ENCODE data around the gene RAP1A. TPM values are rescaled to one million over a fixed set of nuclear protein-coding genes. Genes with fewer than 3 reads are reported as not detected.
"Not testable (repeated sequence)": the region's sequence is repeated elsewhere in the genome, so short reads cannot be mapped to it uniquely, and the experiment has no call there.

Gene RAP1A
- total RNA-seq, 1 donor from 2014 or later, result 80.3 TPM

DNA sequence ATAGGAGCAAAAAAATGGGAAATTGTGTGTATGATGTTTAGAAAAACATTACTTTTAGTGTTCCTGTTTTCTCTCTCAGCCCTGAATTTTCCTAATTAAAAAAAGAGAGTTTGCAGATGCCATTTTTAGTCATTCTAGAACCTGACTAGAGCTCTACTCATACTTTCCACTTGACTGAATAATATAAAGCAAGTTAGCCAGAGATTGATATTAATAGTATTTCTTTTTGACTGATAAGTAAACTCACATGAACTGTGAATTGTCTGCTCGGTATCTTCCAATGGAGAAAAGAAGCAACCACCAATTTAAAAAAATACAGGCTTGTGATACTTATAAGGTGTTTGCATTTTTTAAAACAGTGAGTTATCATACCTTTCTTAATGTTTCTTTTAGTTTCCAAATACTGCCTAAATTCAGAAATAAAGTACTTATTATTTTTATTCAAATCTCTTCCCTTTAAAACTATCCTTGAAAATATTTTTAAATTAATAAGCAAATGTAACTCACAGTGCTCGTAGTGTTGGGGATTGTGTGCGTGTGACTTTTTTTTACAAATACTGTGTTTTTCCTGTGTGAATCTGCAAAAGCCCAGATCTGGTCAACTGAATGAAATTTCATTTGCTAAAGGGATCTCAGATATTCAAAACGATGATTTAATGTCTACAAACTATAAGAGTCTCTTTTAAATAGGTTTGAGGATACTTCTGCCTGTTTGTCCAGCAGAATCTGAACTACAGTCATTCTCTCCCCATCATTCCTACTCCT is 9.8 kb downstream of the RAP1A start:
- DNase-seq (ENCODE audit: low spot score), result no peak

DNA sequence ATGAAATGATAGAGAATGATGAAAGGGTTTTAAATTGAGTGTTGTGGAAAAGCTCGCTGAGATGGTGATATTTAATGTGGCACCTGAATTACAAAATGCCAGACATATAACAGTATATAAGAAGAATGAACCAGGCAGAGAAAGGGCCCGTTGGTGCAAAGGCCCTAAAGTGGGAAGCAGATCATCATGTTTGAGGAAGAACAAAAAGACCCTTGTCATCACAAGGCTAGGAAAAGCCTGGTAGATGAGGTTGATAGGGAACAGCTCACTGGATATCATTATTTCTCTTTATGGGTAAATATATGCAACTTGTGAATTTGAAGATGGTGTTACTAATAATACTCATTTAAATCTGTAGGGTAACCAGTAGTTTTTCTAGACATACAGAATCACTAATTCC is 11.0 kb downstream of the RAP1A start:
- DNase-seq (ENCODE audit: low spot score), result no peak

DNA sequence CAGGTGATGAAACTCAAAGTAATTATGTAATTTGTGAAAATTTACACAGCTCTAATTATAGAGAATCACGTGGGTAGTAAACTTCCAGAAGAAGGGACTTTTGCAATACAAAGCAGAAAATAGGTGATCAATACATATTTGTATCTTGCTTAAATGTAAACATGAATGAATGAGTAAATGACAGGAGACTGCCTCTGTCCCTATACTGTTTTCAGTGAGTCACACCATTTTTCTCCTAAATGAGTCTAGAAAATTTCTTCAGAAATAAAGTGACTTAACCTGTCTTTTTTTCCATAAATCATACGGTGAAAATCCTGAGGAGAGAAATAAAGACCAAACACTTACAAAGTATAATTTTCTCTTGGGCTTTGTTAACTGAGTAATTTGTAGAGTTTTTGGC is 11.9 kb downstream of the RAP1A start:
- no peak for DNase-seq (ENCODE audit: low spot score)

DNA sequence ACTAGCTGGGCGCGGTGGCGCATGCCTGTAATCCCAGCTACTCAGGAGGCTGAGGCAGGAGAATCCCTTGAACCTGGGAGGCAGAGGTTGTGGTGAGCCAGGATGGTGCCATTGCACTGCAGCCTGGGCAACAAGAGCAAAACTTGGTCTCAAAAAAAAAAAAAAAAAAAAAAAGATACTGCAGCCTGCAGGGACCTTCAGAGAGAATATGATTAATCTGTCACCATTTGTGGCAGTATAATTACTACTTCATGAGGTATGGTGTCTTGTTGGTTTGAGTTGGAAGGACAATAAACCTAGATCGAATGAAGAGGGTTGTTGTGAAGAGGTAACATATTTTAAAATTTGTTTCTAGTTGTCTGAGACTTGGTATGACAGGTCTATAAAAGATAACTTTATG is 13.2 kb downstream of the RAP1A start:
- DNase-seq (ENCODE audit: low spot score), result not testable (repeated sequence)

DNA sequence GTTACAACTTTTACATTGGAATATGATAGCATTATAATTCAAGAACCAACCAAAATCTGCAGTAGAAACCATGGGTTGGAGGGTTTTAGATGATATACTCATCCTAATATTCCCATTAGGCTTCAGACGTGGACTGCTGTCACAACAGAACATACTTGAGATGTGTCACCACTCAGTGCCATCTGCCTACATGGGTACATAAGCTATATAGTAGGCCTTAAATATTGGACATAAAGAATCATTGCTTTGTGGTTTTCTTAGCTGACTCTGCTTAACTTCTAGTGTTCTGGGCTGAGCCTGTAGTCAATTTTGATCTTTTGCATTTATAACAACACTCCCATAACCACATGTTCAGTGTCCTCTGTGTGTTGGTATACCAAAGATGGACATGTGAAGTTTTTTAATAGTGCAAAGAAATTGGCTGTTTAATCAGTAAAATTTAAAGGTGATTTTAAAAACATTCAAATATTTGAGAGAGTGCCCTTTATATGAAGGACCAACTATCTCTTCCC is 14.2 kb downstream of the RAP1A start:
- DNase-seq (ENCODE audit: low spot score), result no peak

DNA sequence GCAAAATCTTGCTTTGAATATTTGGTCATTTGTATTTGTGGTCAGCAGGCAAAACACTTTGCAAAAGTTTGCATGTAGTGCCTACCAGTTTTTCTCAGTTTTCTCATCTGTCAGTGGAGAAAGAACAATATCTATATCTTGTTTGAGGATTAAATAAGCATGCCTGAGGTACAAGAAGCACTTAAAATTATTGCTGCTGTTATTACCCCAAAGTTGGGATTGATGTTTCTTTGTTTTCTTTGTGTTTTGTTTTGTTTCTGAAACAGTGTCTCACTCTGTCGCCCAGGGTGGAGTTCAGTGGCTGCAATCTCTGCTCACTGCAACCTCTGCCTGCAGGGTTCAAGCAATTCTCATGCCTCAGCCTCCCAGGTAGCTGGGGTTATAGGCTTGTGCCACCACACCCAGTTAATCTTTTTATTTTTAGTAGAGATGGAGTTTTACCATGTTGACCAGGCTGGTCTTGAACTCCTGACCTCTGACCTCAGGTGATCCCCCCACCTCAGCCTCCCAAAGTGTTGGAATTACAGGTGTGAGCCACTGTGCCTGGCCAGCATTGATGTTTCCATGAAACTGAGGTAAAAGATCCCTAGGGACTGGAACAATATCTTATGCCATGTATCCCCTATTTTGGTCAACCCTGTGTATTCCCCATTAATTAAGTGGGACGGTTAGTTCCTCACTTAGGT is 15.9 kb downstream of the RAP1A start:
- no peak for DNase-seq (ENCODE audit: low spot score)

DNA sequence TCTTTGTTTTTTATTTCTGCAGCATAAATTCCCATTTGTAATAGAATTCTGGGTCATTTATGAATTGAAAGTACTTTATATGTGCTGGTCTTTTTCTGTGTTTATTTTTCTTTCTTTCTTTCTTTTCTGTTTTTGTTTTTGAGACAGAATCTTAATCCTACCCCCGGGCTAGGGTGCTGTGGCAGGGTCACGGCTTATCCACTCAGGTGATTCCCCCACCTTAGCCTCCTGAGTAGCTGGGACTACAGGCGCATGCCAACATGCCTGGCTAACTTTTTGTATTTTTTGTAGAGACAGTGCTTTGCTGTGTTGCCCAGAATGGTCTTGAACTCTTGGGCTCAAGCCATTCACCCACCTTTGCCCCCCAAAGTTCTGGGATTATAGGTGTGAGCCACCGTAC is 18.7 kb downstream of the RAP1A start:
- no peak for DNase-seq (ENCODE audit: low spot score)

DNA sequence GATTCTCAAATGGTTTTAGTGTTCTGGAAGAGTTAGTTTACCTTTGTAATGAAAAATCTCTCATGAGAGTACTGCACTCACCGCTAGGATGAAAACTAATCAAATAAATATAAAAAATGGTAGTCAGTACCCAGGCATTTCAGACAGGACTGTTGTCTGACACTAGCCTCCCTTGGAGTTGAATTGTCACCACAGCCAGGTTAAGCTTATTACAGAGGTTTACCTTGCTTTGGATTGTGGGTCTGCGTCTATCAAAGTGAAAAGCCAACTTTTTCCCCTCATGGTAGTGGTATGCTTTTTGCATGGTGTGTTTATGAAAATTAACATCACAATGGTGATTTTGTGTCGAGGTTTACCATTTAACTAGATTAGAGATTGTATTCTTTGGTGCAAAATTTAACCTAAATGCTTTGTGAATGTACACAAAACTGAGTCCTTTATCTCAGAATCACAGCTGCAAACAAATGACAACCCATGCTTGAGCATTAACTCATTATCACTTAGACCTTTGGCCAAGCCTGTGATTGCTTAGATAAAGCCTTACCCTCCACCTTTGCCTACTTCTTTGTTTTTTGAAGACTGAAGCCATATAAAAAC is 20.1 kb downstream of the RAP1A start:
- DNase-seq (ENCODE audit: low spot score), result no peak

DNA sequence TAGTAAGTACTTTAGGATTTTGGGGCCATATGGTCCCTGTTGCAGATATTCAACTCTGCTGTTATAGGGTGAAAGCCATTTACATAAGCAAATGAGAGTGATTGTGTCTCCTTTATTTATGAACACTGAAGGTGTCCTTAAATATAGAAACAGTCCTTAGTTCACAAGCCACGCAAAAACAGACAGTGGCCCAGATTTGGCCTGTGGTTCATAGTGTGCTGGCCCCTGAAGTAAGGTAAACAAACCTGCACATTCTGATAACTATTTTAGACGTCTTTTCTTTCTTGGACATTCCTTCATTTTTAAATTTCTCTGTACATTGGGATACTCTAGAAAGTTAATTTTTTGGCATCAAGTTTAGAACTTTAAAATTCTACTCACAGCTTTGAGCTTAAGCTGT is 23.5 kb downstream of the RAP1A start:
- no peak for DNase-seq (ENCODE audit: low spot score)

DNA sequence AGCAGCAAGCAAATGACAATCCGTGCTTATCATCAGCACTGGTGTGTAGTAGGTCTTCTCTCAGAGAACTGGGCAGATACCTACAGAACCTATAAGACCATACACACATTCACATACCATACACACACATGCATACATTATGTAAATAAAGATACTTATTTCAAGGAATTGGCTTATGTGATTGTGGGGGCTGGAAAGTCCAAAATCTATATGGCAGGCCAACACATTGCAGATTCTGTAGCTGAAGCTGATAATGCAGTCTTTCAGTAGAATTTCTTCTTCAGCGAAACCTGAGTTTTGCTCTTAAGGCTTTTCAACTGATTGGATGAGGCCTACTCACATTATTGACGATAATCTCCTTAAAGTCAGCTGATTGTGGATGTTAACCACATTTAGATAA is 24.1 kb downstream of the RAP1A start:
- no peak for DNase-seq (ENCODE audit: low spot score)

DNA sequence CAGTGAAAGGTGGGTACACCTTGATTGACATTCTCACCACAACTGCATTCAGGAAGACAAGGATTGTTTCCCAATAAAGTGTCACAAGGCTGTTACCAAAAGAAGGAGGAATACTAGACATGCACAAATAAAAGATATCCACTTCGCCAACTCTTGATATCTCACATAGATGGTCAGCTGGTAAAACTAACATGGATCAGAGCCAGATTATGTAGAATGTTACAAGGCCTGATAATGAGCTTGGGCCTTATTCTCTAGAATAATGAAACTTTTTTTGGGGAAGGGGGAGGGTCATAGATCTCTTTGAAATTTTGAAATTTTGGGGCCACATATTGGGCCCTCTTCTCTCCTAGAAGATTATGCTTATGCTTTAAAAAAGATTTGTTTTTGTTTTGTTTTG is 24.9 kb downstream of the RAP1A start:
- no peak for DNase-seq (ENCODE audit: low spot score)

DNA sequence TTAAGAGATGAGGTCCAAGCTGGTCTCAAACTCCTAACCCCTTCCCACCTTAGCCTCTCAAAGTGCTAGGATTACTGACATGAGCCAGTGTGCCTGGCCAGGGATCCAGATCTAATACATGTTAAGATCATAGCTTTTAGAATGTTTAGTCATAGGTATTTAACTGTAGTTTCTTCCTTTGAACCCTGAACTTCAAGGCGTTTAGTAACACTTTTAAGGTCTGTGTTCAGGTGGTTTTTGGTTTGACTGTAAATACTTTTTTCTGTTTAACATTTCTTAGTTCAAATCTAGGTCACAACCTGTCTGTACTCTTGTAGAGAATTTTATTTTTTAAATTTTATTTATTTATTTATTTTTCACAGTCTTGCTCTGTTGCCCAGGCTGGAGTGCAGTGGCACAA is 28.1 kb downstream of the RAP1A start:
- DNase-seq (ENCODE audit: low spot score), result no peak

DNA sequence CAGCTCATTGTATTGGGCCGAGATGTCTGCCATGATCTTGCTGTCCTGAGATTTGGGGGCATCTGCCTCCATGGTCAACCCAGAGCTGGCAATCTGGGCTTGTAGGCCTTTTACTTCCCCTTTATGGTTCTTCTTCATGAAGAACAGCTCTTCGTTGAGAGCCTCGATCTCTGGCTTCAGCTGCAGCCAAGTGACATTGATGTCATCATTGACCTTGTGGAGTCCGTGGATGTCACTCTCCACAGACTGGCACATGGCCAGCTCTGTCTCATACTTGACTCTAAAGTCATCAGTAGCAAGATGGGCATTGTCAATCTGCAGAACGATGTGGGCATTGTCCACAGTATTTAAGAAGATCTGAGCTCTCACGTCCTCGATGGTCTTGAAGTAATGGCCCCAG is 29.2 kb downstream of the RAP1A start:
- DNase-seq (ENCODE audit: low spot score), result no peak

DNA sequence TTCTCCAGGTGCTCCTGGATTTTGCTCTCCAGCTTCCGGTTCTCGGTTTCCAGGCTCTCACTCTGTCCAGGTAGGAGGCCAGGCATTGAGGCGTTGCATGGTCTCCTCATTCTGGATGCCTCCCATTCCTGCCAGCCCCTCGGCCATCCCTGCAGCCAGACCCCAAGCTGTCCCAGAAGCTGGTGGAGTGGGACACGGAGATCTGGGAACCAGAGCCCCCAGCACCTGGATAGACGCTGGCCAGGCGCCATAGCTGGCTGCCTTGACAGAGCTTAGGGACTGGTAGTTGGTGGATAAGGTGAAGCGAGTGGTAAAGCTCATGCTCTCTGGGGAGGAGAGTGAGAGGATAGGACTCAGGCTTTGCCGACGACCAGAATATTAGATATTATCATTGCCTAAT is 29.6 kb downstream of the RAP1A start:
- no peak for DNase-seq (ENCODE audit: low spot score)

DNA sequence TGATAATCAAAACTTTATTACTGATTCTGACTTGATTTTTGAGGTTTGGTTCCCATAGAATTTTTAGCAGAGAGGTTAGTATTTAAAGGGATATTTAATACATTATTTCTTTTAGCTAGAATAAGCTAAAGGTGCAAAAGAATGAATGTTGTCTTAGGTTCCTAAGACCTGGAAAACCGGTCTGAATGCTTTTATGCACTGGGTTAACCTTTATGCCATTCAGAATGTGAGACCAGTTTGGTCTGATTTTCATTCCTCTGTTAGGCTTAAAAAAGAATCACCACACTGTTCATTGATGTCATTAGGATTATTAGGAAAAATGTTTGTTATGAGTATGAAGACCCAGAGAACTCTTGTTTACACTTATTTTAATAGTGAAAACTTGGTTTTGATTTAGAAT is 30.1 kb downstream of the RAP1A start:
- no peak for DNase-seq (ENCODE audit: low spot score)

DNA sequence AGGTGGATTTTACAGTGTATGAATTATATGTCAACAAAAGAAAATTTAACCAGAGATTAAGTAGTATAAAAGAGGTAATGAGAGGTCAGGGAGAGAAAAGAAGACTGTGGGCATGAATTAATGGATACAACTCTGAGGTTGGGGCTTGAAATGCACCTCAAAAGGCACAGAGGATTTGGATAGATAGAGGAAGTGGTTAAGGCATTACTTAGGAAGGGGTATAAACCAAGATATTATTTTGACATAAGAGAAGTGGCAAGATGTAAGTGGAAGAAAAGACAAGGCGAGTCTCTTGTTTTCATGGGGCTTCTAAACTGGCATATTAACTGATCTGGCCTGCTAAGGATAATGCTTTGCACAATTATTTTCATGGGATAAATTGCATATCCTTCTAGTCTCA is 34.1 kb downstream of the RAP1A start:
- no peak for DNase-seq (ENCODE audit: low spot score)

DNA sequence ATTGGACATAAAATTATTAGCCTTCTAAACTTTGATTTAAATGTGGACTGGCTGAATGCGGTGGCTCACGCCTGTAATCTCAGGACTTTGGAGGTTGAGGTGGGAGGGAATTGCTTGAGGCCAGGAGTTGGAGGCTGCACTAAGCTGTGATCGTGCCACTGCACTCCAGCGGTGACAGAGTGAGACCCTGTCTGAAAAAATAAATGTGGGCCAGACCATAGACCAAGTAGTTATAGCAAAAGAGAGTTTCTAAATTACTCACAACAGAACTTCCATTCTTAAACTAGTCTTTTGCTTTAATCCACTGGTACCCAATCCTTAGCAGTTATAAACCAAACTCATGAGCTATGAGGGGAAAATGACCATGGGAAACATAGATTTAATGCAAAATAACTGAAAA is 35.2 kb downstream of the RAP1A start:
- no peak for DNase-seq (ENCODE audit: low spot score)

DNA sequence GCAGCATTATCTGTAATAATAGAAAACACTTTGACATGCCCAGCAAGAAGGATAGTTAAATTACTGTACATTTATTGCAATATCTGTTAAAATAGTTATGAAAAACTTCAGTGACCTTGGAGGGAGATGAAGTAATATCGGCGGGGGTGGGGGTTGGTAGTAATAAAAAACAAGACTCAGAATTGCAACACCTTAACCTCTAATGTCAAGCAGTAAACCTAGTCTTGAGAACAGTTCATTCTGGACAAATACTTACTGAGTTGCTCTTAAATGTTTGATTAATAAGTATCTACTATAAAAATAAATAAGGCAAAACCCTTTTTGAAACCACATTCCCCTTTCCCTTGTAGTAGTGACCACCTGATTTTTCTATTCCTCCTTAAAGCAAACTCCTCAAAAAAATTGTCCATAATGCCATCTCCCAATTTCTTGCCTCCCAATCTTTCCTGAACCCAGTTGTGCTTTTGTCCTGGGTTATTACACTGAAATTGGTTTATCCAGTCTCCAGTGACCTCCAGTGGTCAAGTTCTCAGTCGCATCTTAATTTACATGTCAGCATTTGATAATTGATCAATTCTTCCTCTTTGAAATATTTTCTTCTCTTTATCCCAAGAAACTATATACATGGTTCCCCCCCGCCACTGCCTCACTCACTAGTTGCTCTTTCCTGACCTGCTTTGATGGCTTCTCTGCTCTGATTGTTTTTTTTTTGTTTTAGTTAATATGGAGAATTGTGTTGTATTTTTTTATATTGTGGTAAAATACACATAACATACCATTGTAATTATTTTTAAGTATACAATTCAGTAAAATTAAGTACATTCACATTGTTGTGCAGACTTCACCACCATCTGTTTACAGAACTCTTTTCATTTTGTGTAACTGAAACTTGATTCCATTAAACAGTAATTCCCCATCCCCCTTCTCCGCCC is 36.8 kb downstream of the RAP1A start:
- no peak for DNase-seq (ENCODE audit: low spot score)

DNA sequence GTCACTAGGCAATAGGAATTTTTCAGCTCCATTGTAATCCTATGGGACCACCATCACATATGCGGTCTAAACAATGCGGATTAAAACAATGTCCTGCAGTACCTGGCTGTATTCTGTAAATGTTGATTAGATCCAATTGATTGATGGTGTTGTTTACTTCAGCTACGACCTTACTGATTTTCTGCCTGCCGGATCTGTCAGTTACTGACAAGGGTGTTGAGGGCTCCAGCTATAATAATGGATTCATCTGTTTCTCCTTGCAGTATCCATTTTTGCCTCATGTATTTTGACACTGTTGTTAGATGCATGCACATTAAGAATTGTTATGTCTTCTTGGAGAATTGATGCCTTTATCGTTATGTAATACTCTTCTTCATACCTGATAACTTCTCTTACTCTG is 39.0 kb downstream of the RAP1A start:
- no peak for DNase-seq (ENCODE audit: low spot score)

DNA sequence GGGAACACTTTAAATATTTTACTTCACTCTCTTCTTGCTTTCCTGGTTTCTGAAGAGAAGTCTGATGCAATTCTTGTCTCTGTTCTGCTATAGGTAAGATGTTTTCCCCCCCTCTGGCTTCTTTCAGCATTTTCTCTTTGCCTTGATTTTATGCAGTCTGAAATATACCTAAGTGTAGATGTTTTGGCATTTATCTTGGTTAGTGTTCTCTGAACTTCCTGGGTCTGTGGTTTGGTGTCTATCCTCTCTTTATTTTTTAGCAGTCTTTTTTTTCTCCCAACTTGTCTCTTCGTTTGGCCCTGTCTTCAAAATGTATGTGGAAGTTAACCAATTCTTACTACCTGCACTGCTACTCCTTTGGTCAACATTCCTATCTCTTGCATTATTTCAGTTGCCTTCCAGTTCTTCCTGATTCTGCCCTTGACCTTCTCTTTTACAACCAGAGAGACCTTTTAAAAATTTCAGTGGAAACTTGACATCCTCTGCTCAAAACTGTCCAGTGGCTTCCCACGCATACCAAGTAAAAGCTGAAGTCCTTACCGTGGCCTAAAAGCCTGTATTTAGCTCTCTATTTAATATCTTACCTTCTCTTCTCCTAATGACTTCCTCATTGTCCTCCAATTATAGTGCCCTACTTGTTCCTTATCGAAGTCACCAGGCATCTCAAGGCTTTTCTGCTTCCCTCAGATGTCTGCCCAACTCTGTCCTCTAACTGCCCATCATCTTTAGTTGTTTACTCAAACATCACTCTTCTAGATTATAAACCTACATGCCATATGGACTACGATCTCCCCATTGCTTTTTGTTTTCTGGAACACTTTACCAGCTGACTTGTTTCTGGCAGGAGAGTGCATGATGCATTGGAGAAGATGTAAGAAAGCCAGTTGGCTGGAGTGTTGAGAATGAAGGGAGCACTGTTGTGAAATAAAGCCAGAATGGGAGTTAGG is 40.9 kb downstream of the RAP1A start:
- DNase-seq (ENCODE audit: low spot score), result no peak

DNA sequence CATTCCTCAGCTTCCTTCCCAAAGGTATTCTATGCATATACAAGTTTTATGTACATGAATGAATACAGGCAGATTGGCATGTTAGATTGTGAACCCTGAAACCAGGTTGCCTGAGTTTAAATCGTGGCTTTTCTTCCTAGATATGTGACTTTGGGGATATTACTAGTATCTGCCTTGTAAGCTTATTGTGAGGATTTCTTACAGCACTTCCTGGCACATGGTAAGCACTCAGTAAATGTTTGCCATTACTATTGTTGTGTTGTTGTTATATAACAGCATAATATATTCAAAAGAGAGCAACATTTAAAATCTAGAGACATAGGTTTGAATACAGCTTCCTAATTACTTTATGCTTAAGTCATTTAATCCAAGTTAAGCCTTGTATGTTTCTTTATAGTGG is 45.1 kb downstream of the RAP1A start:
- no peak for DNase-seq (ENCODE audit: low spot score)
